Memory B cell (primary cell): Measurements from ENCODE around the gene NEK11.
"Not testable (repeated sequence)": the region's sequence is repeated elsewhere in the genome, so short reads cannot be mapped to it uniquely, and the experiment has no call there.

Experiments used
- ATAC-seq: fragments of 150-1000 bp; cut with Tn5 transposase; 2 replicates; pipeline ENCODE4 v1.10.0; 2021; ENCODE audit warnings: low read depth, mild to moderate bottlenecking, moderate library complexity
- DNase-seq, 2 donors: peaks; one replicate each; pipeline ENCODE4 v3.0.0; 2022; ENCODE audit warnings: low spot score in 2 of 2
- H3K27ac Mint-ChIP-seq: one replicate; pipeline ENCODE4 v1.8.0; 2022; ENCODE audit warnings: mild to moderate bottlenecking, moderate library complexity, mixed read lengths
- H3K27me3 Mint-ChIP-seq: one replicate; pipeline ENCODE4 v1.8.0; 2022; ENCODE audit warnings: mixed read lengths
- H3K36me3 Mint-ChIP-seq: one replicate; pipeline ENCODE4 v1.8.0; 2022; ENCODE audit warnings: mild to moderate bottlenecking, mixed read lengths
- H3K4me1 Mint-ChIP-seq: one replicate; pipeline ENCODE4 v1.8.0; 2022; ENCODE audit warnings: mixed read lengths
- H3K4me3 Mint-ChIP-seq: one replicate; pipeline ENCODE4 v1.8.0; 2022; ENCODE audit warnings: mild to moderate bottlenecking, moderate library complexity, mixed read lengths
- H3K9me3 Mint-ChIP-seq: one replicate; pipeline ENCODE4 v1.8.0; 2022; ENCODE audit warnings: mixed read lengths

NEK11 gene

GRCh38 chr3:131338948-131339640 lies 312.4 kb downstream of the NEK11 start:
- ATAC-seq (no peak), DNase-seq (no peak)
- no peak overlapping the region for H3K27ac Mint-ChIP-seq
- H3K27me3 Mint-ChIP-seq = no peaks in the 10 kb centered on the region
- H3K36me3 Mint-ChIP-seq = peaks cover 4% of the 10 kb centered on the region
- H3K4me1 Mint-ChIP-seq = no peaks in the 10 kb centered on the region
- H3K4me3 Mint-ChIP-seq = no peak overlapping the region
- H3K9me3 Mint-ChIP-seq = peaks cover 5% of the 10 kb centered on the region

DNA sequence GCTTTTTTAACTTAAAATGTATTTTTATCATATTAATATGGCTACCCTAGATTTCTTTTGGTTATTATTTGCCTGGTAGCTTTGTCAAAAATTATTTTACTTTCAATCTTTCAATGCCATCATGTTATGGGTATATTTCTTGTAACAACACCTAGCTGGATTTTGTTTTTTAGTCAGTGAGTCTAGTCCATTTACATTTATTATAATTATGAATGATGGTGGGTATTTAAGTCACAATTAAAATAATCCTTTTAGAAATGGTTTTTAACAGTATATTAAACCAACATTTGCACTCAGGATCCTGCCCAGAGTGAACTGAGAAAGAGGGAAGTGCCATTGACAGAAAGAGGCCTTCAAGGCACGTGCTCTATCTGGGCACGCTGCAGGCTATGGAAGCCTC lies 315.1 kb downstream of the NEK11 start:
- no peak for ATAC-seq
- Mint-ChIP-seq H3K9me3 (peaks cover 10% of the 10 kb centered on the region), H3K4me1 (no peaks in the 10 kb centered on the region), H3K27me3 (no peaks in the 10 kb centered on the region), H3K4me3 (no peak overlapping the region), H3K36me3 (peaks cover 6% of the 10 kb centered on the region), H3K27ac (no peak overlapping the region)
- DNase-seq = no peak

GRCh38 chr3:131348911-131349310 lies 322.2 kb downstream of the NEK11 start:
- Mint-ChIP-seq H3K27me3 (no peaks in the 10 kb centered on the region), H3K4me3 (no peak overlapping the region), H3K27ac (no peak overlapping the region), H3K36me3 (peaks cover 2% of the 10 kb centered on the region), H3K9me3 (peaks cover 5% of the 10 kb centered on the region), H3K4me1 (peaks cover 12% of the 10 kb centered on the region)
- DNase-seq = no peak
- no peak for ATAC-seq

- no peak for ATAC-seq
- no peak for DNase-seq
- no peak overlapping the region for H3K4me3 Mint-ChIP-seq
- no peaks in the 10 kb centered on the region for H3K36me3 Mint-ChIP-seq
- peaks cover 12% of the 10 kb centered on the region for H3K4me1 Mint-ChIP-seq
- H3K27me3 Mint-ChIP-seq = no peaks in the 10 kb centered on the region
- peaks cover 4% of the 10 kb centered on the region for H3K9me3 Mint-ChIP-seq
- no peak overlapping the region for H3K27ac Mint-ChIP-seq
Measured at GRCh38 chr3:131349454-131349853, 322.8 kb downstream of the NEK11 start.

DNA sequence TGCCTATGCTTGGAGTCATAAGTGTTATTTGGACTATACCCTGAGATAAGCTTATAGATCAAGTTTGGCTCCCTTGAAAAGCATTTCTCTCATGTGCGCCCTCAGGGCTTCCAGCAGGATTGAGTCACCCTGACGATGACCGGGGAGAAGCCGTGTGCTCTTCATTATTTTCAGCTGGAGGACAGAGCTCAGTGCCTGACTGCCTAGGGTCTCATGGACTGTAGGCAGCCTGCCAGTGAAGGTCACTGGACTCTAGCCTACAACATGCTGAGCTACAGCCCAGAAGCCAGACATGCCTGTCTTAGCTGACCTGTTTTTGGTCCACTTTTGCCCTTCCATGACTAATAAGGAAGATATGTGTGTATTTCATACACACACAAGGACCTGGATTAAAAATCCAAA lies 323.3 kb downstream of the NEK11 start:
- Mint-ChIP-seq H3K36me3 (no peaks in the 10 kb centered on the region), H3K27me3 (no peaks in the 10 kb centered on the region), H3K4me1 (peaks cover 12% of the 10 kb centered on the region), H3K4me3 (no peak overlapping the region), H3K9me3 (peaks cover 4% of the 10 kb centered on the region), H3K27ac (no peak overlapping the region)
- ATAC-seq (no peak), DNase-seq (no peak)

GRCh38 chr3:131350506-131350905 lies 323.8 kb downstream of the NEK11 start:
- H3K9me3 Mint-ChIP-seq = peaks cover 4% of the 10 kb centered on the region
- H3K27ac Mint-ChIP-seq = no peak overlapping the region
- ATAC-seq (no peak), DNase-seq (no peak)
- no peaks in the 10 kb centered on the region for H3K36me3 Mint-ChIP-seq
- no peaks in the 10 kb centered on the region for H3K27me3 Mint-ChIP-seq
- peaks cover 12% of the 10 kb centered on the region for H3K4me1 Mint-ChIP-seq
- H3K4me3 Mint-ChIP-seq = no peak overlapping the region

DNA sequence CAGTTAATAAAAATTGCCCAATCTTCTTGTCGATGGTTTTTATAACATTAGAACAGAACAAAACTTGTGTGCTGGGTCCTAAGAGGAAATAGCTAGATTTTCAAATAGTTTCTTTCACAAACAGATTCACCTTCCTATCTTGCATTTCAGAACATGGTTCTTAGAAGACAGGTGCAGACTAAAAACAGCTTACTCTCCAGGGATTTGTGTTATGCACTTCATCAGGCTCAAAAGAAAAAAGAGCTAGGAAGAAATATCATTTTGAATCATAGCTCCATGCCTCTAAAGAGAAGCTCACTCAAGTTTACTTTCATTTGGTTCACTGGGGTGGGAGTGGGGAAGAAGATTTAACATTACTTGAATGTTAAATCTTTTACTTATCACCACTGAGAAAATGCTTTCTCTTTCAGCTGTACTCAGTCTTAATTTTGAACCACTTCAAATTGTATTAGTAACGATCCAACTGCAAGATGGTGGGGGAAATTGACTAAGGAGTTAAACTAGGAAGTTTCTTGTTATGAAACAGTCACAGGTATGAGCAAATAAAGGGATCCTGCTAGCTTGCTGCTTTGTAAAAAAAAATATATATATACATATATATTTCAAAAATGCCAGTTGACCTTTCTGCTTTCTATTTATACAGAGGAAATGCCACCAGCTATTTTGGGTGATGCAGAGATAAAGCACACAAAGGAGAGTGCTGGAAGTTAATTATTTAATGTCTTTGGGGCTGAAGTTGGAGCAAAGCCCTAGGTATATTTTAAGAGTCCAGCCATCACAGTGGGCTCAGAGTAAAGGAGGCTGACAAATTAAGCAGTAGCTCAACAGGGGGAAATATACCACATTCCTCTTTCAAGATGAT lies 326.6 kb downstream of the NEK11 start:
- no peak overlapping the region for H3K4me3 Mint-ChIP-seq
- DNase-seq (no peak), ATAC-seq (no peak)
- peaks cover 12% of the 10 kb centered on the region for H3K4me1 Mint-ChIP-seq
- H3K27me3 Mint-ChIP-seq = peaks cover 4% of the 10 kb centered on the region
- H3K36me3 Mint-ChIP-seq = no peaks in the 10 kb centered on the region
- H3K27ac Mint-ChIP-seq = peak overlapping the region; percentile 25
- no peaks in the 10 kb centered on the region for H3K9me3 Mint-ChIP-seq

GRCh38 chr3:131353986-131354385 lies 327.3 kb downstream of the NEK11 start:
- no peak overlapping the region for H3K4me3 Mint-ChIP-seq
- DNase-seq (no peak), ATAC-seq (no peak)
- H3K36me3 Mint-ChIP-seq = no peaks in the 10 kb centered on the region
- no peak overlapping the region for H3K27ac Mint-ChIP-seq
- no peaks in the 10 kb centered on the region for H3K9me3 Mint-ChIP-seq
- H3K4me1 Mint-ChIP-seq = peaks cover 12% of the 10 kb centered on the region
- H3K27me3 Mint-ChIP-seq = peaks cover 4% of the 10 kb centered on the region

DNA sequence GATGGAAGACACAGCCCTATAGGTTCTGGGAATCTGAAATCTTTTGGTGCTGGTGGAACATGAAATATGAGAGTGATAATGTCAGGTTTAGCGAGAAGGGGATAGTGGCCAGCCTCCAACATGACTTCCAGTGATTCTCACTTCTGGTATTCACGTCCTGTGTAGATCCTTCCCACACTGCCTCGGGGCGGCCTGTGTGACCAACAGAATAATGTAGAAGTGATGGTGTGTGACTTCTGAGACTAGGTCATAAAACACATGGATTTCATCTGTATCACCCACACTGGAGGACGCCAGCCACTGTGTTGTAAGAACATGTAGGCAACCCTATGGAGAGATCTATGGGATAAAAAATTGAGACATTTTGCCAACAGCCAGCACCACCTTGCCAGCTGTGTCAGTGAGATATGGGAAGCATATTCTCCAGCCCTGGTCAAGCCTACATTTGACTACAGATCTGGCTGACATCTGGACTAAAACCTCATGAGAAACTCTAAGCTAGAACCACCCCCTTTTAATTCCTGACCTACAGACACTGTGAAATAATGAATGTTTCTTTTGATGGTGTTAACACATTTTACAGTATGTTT lies 329.4 kb downstream of the NEK11 start:
- Mint-ChIP-seq H3K27ac (no peak overlapping the region), H3K4me1 (peaks cover 14% of the 10 kb centered on the region), H3K27me3 (peaks cover 7% of the 10 kb centered on the region), H3K4me3 (no peak overlapping the region), H3K36me3 (no peaks in the 10 kb centered on the region), H3K9me3 (no peaks in the 10 kb centered on the region)
- no peak for DNase-seq
- no peak for ATAC-seq

- Mint-ChIP-seq H3K4me3 (no peak overlapping the region), H3K4me1 (peaks cover 20% of the 10 kb centered on the region), H3K9me3 (no peaks in the 10 kb centered on the region), H3K27me3 (peaks cover 11% of the 10 kb centered on the region), H3K36me3 (no peaks in the 10 kb centered on the region), H3K27ac (no peak overlapping the region)
- ATAC-seq (no peak), DNase-seq (no peak)
Measured at GRCh38 chr3:131357275-131357674, 330.6 kb downstream of the NEK11 start.

DNA sequence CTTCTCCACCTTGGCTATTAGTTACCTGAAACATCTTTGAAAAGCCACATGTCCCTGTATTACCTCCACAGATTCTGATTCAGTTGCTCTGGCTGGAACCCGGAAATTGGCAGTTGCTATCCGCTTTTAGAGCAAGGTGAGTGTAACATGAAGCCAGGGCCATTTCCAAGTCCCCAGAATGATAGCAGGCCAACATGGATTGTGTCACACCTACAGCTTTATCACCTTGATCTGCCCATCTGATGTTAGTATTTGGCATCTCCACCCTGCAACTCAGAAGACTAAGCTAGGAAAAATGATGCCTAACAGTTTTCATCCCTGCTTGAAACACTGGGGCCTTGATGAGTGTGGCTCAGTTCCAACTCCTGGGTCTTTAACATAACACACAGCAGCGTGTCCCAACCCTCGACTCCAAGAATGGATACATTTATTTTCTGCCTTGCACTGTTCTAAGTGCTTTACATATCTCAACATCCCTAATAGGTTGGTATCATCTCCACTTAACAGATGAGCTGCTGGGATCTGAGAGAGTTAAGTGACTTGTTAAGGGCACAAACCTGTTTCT lies 333.6 kb downstream of the NEK11 start:
- Mint-ChIP-seq H3K27ac (no peak overlapping the region), H3K4me3 (no peak overlapping the region), H3K9me3 (no peaks in the 10 kb centered on the region), H3K36me3 (no peaks in the 10 kb centered on the region), H3K4me1 (peaks cover 10% of the 10 kb centered on the region), H3K27me3 (peaks cover 14% of the 10 kb centered on the region)
- no peak for DNase-seq
- ATAC-seq = no peak

DNA sequence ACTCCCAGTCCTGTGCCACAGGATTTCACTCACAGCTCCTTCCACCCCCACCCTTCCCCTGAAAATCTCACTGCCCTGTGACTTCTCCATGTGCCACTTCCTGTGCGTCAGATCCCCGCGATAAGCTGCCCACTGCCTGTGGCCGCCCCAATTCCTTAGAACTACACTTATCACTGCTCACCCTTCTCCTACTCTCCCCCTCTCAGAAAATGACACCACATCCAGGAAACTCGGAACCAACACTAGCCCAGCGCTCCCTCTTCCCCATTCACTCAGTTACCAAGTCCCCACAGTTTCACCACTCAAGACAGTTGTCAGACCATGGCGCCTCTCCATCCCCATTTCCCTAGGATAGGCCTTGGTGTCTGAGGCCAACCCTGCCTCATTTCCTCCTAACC lies 334.4 kb downstream of the NEK11 start:
- H3K4me1 Mint-ChIP-seq, ATAC-seq, H3K36me3 Mint-ChIP-seq, H3K9me3 Mint-ChIP-seq, DNase-seq, H3K27ac Mint-ChIP-seq: not testable (repeated sequence)
- H3K4me3 Mint-ChIP-seq = peak overlapping the region; percentile 82
- peaks cover 14% of the 10 kb centered on the region for H3K27me3 Mint-ChIP-seq

DNA sequence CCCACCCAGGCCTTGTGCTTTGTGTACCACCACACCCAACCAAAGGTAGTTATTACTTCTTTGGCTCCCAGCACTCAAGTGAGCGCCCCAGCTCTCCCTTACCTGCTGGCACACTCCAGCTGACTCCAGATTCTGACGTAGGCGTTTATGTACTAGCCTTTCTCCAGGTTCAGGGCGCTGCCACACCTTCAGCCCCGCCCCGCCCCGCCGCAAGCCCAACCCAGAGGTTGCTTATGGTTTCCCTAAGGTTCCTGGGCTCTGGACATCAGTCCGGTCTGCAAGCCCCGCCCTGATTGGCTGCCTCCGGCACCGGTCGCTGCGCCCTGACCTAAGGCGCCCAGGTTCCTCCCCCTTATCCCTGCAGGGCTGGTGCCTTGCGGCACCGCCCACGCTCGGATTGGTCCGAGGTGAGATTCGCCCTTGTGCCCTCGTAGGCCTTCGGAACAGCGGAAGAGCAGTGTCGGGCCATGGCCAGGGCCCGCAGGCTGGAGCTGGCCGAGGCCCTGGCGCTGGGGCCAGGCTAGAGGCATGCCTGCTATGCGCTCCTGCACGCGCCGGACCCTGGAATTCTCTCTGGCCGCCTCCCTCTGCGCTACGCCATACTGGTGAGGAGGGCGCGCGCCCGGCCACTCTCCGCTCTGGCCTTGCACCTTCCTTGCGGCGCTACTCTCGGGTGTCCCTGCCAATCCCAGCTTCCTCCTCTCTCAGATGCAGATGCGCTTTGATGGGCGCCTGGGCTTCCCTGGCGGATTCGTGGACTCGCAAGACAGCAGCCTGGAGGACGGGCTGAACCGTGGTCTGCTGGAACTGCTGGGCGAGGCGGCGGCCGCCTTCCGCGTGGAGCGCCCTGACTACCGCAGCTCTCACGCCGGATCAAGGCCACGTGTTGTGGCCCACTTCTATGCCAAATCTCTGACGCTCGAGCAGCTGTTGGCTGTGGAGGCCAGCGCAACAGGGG lies 335.1 kb downstream of the NEK11 start:
- Mint-ChIP-seq H3K4me1 (peaks cover 10% of the 10 kb centered on the region), H3K36me3 (no peaks in the 10 kb centered on the region), H3K27ac (peak overlapping the region; percentile 18), H3K9me3 (no peaks in the 10 kb centered on the region), H3K4me3 (peak overlapping the region; percentile 82), H3K27me3 (peaks cover 11% of the 10 kb centered on the region)
- DNase-seq = no peak
- peak; percentile 83 for ATAC-seq
